GM03348 (cell line): Measurements from ENCODE around the gene TRIM62.
"Not testable (repeated sequence)": the region's sequence is repeated elsewhere in the genome, so short reads cannot be mapped to it uniquely, and the experiment has no call there.

Experiments used
- DNase-seq: peaks from one replicate; pipeline ENCODE4 v3.0.0; 2012; ENCODE audit warnings: low spot score

TRIM62 gene

GRCh38 chr1:33158366-33158765 is 23.5 kb downstream of the TRIM62 start:
- DNase-seq = no peak

- no peak for DNase-seq
Observed at GRCh38 chr1:33157131-33157530, 24.7 kb downstream of the TRIM62 start.

- no peak for DNase-seq
Observed at GRCh38 chr1:33155877-33156538, 25.8 kb downstream of the TRIM62 start.

- DNase-seq = no peak
Observed at GRCh38 chr1:33153650-33154049, 28.2 kb downstream of the TRIM62 start.

GRCh38 chr1:33152685-33153432 is 29.0 kb downstream of the TRIM62 start:
- DNase-seq = peak; percentile 78

GRCh38 chr1:33151116-33151515 is 30.7 kb downstream of the TRIM62 start:
- no peak for DNase-seq

GRCh38 chr1:33150522-33150921 is 31.3 kb downstream of the TRIM62 start:
- DNase-seq = no peak

- DNase-seq = no peak
Observed at GRCh38 chr1:33149453-33150190, 32.2 kb downstream of the TRIM62 start.

- DNase-seq = no peak
Observed at GRCh38 chr1:33148615-33149014, 33.2 kb downstream of the TRIM62 start.

GRCh38 chr1:33147997-33148314 is 33.9 kb downstream of the TRIM62 start:
- DNase-seq = peak; percentile 59

GRCh38 chr1:33147275-33147996 is 34.4 kb downstream of the TRIM62 start:
- no peak for DNase-seq

GRCh38 chr1:33146003-33146402 is 35.8 kb downstream of the TRIM62 start:
- DNase-seq = no peak

- DNase-seq = peak; percentile 24
Observed at GRCh38 chr1:33143698-33144097, 38.1 kb downstream of the TRIM62 start.

GRCh38 chr1:33143176-33143575 is 38.7 kb downstream of the TRIM62 start:
- no peak for DNase-seq

- DNase-seq = no peak
Observed at GRCh38 chr1:33142483-33143064, 39.3 kb downstream of the TRIM62 start.

- DNase-seq = no peak
Observed at GRCh38 chr1:33141781-33142180, 40.1 kb downstream of the TRIM62 start.

GRCh38 chr1:33141216-33141615 is 40.6 kb downstream of the TRIM62 start:
- DNase-seq = no peak

GRCh38 chr1:33140153-33141149 is 41.4 kb downstream of the TRIM62 start:
- no peak for DNase-seq

GRCh38 chr1:33137800-33138199 is 44.0 kb downstream of the TRIM62 start:
- no peak for DNase-seq

- not testable (repeated sequence) for DNase-seq
Observed at GRCh38 chr1:33136041-33136440, 45.8 kb downstream of the TRIM62 start.
